Common myeloid progenitor, CD34-positive (primary cell): ENCODE results near the gene HYCC1.

ENCODE experiments used
- CTCF ChIA-PET: fragments of 350-600 bp; sonication (Branson Sonifier 250); formaldehyde crosslinking; loops from one replicate; lab custom pipeline; 2021; ENCODE audit warnings: antibody characterized with exemption; lab: Charles Lee
- POLR2A ChIA-PET: fragments of 350-600 bp; sonication (Branson Sonifier 250); formaldehyde crosslinking; loops from one replicate; lab custom pipeline; 2021; ENCODE audit warnings: antibody characterized with exemption; lab: Charles Lee
- DNase-seq, 3 donors: peaks; one replicate each; pipeline versions ENCODE4 v3.0.0 to v3.0.0-alpha.2; 2013
- H3K27ac ChIP-seq, 2 experiments: 1 replicate in 1 of 2; 2 replicates in 1 of 2; pipeline ENCODE4 v1.7.0; 2013; ENCODE audit warnings: inconsistent platforms in 2 of 2, low read length in 2 of 2, mild to moderate bottlenecking in 2 of 2, low read depth in 1 of 2, moderate library complexity in 1 of 2; ENCODE audit not compliant: severe bottlenecking in 2 of 2, insufficient read depth in 1 of 2, poor library complexity in 1 of 2
- H3K27me3 ChIP-seq, 5 experiments: replicated peaks in 2 of 5; 1 replicate in 3 of 5; 2 replicates in 2 of 5; pipeline versions ENCODE4 v1.6.1 to v1.7.0; 2013; ENCODE audit warnings: low read length in 4 of 5, mild to moderate bottlenecking in 2 of 5, moderate library complexity in 2 of 5, inconsistent platforms in 1 of 5; ENCODE audit not compliant: insufficient read depth in 5 of 5, control insufficient read depth in 4 of 5
- H3K36me3 ChIP-seq, 4 experiments: 1 replicate in 2 of 4; 2 replicates in 2 of 4; pipeline versions ENCODE4 v1.6.1 to v1.7.0; 2013; ENCODE audit warnings: low read length in 3 of 4, control low read depth in 1 of 4, mild to moderate bottlenecking in 1 of 4; ENCODE audit not compliant: control insufficient read depth in 4 of 4, insufficient read depth in 4 of 4
- H3K4me1 ChIP-seq, 4 experiments: 1 replicate in 3 of 4; 2 replicates in 1 of 4; pipeline versions ENCODE4 v1.6.1 to v1.7.1; 2013; ENCODE audit warnings: low read length in 3 of 4, mild to moderate bottlenecking in 3 of 4, control low read depth in 1 of 4, inconsistent platforms in 1 of 4, moderate library complexity in 1 of 4; ENCODE audit not compliant: control insufficient read depth in 4 of 4, insufficient read depth in 4 of 4; ENCODE audit errors: control extremely low read depth in 1 of 4
- H3K4me3 ChIP-seq, 7 experiments: 1 replicate in 4 of 7; 2 replicates in 3 of 7; pipeline versions ENCODE4 v1.5.1 to v1.7.0; 2013; ENCODE audit warnings: mild to moderate bottlenecking in 7 of 7, low read length in 6 of 7, moderate library complexity in 6 of 7, inconsistent platforms in 2 of 7, low read depth in 2 of 7, control low read depth in 1 of 7; ENCODE audit not compliant: insufficient read depth in 4 of 7, control insufficient read depth in 1 of 7; ENCODE audit errors: extremely low read depth in 1 of 7
- H3K9me3 ChIP-seq, 5 experiments: 1 replicate in 4 of 5; 2 replicates in 1 of 5; pipeline versions ENCODE4 v1.6.1 to v1.7.1; 2013; ENCODE audit warnings: low read length in 4 of 5, mild to moderate bottlenecking in 2 of 5, inconsistent platforms in 1 of 5, low read depth in 1 of 5, moderate library complexity in 1 of 5; ENCODE audit not compliant: control insufficient read depth in 4 of 5, insufficient read depth in 2 of 5; ENCODE audit errors: control extremely low read depth in 1 of 5
- WGBS: methylation state at CpG from one replicate; pipeline ENCODE4 v1.1.5; 2013; ENCODE audit not compliant: insufficient coverage; 5-methylcytosine and 5-hydroxymethylcytosine counted together

The HYCC1 gene

DNA sequence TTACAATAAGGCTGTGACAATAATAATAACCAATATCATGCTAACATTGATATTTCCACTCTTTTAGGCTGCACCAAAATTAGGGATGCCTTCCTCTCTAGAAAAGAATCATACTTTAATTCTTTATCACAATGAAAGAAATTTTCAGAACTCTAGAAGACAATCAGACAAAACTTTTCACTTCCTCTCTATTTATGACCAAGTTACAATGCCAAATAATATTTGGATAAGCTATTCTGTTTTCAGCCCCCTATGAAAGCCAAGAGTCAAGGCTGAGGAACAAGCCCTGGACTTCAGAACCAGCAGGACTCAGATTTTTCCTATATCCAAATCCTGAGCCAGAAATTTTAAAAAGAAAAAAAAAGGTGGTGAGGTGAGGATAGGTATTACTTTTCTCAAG is 4.6 kb downstream of the HYCC1 start:
- Histone ChIP-seq H3K4me3 (no peak overlapping the region), H3K4me1 (peaks cover 8 to 21% (median 16%) of the 10 kb centered on the region in 4 experiments), H3K36me3 (no peaks in the 10 kb centered on the region), H3K27ac (no peak overlapping the region), H3K9me3 (no peaks in the 10 kb centered on the region), H3K27me3 (no peaks in the 10 kb centered on the region)
- CTCF ChIA-PET: no interaction called here
- POLR2A ChIA-PET: no interaction called here
- no peak for DNase-seq

- no peak for DNase-seq
- Histone ChIP-seq H3K4me1 (peaks cover 0 to 6% (median 3%) of the 10 kb centered on the region in 4 experiments), H3K9me3 (no peaks in the 10 kb centered on the region), H3K4me3 (no peak overlapping the region), H3K27me3 (no peaks in the 10 kb centered on the region), H3K36me3 (no peaks in the 10 kb centered on the region), H3K27ac (no peak overlapping the region)
- CTCF ChIA-PET: interaction anchor here (2.2 kb wide), 1 partner anchor 51 kb away, joined by 6 read pairs; no protein-coding TSS in a partner anchor
- POLR2A ChIA-PET: no interaction called here
Measured at GRCh38 chr7:23004247-23004520, 9.7 kb downstream of the HYCC1 start.

DNA sequence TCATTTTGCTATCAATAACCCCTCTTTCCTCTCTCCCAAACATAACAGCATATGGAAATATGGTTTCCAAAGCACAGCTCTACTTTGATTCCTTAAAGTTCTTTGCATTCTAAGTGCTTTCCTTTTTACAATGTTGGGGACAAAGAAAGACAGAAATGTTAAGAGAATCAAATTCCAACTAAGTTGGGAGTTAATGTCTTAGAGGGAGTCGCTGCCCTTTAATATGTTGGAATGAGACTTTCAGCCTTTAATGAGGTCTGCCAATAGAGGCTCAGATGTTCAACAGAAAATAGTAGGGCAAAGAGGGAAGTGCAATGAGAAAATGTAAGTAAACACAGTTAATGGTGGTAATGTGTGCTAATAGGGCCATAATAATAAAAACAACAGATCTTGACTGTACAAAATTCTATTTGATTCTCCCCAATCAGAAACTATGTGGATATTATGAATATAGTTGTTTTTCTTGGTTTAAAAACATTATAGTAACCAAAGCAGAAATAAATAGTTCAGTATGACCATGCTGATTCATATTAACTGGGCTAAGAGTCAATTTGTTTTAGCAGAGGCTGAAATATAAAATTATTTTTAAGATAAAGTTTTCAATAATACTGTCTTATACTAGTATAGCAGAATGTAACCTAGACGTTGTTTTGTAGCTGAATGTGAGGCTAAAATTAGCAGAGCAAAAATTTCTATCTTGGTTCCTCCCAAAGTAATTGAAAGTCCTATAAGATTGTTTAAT is 10.3 kb downstream of the HYCC1 start:
- CTCF ChIA-PET: interaction anchor here (2.2 kb wide), 1 partner anchor 52 kb away, joined by 6 read pairs; no protein-coding TSS in a partner anchor
- WGBS: 100% methylated on average over 1 of the region's 2 CpGs
- Histone ChIP-seq H3K4me1 (peaks cover 0 to 9% (median 4%) of the 10 kb centered on the region in 4 experiments), H3K4me3 (no peak overlapping the region), H3K27ac (no peak overlapping the region), H3K9me3 (no peaks in the 10 kb centered on the region), H3K27me3 (no peaks in the 10 kb centered on the region), H3K36me3 (no peaks in the 10 kb centered on the region)
- POLR2A ChIA-PET: no interaction called here
- no peak for DNase-seq

DNA sequence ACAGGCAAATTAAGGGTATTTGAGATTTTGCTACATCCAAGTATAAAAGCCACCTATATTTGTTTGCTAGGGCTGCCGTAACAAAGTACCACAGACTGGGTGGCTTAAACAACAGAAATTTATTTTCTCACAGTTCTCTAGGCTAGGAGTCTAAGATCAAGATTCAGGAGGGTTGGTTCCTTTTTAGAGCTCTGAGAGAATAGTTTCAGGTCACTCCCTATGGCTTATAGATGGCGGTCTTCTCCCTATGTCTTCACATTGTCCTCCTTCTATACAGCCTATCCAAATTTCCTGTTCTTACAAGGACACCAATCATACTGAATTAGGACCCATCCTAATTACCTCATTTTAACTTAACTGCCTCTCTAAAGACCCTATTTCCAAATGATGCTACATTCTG is 11.2 kb downstream of the HYCC1 start:
- ChIA-PET POLR2A (no interaction called here), CTCF (interaction anchor here (2.2 kb wide), 1 partner anchor 53 kb away, joined by 6 read pairs; no protein-coding TSS in a partner anchor)
- WGBS: 83% methylated on average over 1 of the region's 2 CpGs
- H3K36me3 ChIP-seq: no peaks in the 10 kb centered on the region
- H3K27me3 ChIP-seq: no peaks in the 10 kb centered on the region
- peaks cover 0 to 12% (median 5%) of the 10 kb centered on the region in 4 experiments for H3K4me1 ChIP-seq
- no peak overlapping the region for H3K27ac ChIP-seq
- H3K9me3 ChIP-seq: no peaks in the 10 kb centered on the region
- no peak for DNase-seq
- H3K4me3 ChIP-seq: no peak overlapping the region

DNA sequence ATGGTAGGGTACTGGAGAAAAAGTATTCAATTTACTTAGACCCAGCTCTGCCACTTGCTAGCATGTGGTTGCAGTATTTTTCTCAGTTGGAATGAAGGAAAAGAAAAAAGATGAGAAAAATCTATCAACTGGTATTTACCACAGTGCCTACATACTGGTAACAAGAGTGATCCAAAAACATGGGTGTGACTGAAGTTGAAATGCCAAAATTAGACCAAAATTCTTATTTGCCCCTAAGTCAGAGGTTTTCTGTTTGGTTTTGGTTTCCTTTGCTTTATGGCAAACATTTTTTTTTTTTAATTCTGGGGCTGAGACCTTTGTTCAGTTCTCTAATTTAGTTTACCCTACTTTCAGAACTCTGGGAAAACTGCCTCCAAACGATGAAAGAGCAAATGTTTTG is 12.3 kb downstream of the HYCC1 start:
- no peak overlapping the region for H3K27ac ChIP-seq
- CTCF ChIA-PET: no interaction called here
- POLR2A ChIA-PET: no interaction called here
- peaks cover 0 to 16% (median 7%) of the 10 kb centered on the region in 4 experiments for H3K4me1 ChIP-seq
- H3K36me3 ChIP-seq: no peaks in the 10 kb centered on the region
- H3K27me3 ChIP-seq: no peaks in the 10 kb centered on the region
- no peaks in the 10 kb centered on the region for H3K9me3 ChIP-seq
- DNase-seq: peak in 1 of 3 donors; percentile 13
- no peak overlapping the region for H3K4me3 ChIP-seq
- WGBS: no CpG with 5 or more reads among the region's 1 CpG

DNA sequence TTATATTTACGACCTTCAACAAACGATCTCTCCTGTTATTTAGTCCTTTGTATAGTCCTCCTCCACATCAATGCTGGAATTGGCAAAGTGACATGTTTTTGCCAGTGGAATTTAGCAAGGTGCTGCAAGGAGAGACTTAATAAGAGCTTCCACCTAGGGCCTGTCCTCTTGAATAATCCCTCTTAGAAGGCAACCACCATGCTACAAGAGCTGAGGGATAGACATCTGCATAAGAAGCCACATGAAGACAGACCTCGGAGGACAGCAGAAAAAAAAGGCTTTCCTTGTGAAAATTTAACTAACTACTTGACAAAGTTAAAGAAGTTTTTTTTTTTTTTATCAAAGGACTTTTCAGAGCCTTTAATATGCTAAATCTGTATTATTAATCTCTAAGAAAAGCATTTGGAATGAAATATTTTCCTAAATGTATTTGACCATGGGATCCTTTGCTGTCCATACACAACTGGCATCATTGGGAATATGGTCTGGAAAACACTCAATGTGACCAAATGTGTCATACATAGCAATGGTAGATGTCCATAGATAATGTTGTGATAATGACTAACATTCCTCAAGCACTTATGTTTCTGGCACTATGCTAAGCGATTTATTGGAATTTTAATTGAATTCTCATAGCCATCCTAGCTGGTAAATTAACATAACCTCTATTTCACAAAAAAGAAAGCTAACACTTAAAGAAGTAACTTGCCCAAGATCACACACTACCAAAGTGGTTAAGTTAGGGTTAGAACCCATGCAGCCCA is 13.2 kb downstream of the HYCC1 start:
- H3K9me3 ChIP-seq: no peaks in the 10 kb centered on the region
- POLR2A ChIA-PET: no interaction called here
- H3K27ac ChIP-seq: no peak overlapping the region
- CTCF ChIA-PET: no interaction called here
- H3K4me1 ChIP-seq: peaks cover 0 to 19% (median 8%) of the 10 kb centered on the region in 4 experiments
- no peaks in the 10 kb centered on the region for H3K36me3 ChIP-seq
- 100% methylated on average over 2 of the region's 4 CpGs for WGBS
- no peaks in the 10 kb centered on the region for H3K27me3 ChIP-seq
- no peak for DNase-seq
- H3K4me3 ChIP-seq: no peak overlapping the region

DNA sequence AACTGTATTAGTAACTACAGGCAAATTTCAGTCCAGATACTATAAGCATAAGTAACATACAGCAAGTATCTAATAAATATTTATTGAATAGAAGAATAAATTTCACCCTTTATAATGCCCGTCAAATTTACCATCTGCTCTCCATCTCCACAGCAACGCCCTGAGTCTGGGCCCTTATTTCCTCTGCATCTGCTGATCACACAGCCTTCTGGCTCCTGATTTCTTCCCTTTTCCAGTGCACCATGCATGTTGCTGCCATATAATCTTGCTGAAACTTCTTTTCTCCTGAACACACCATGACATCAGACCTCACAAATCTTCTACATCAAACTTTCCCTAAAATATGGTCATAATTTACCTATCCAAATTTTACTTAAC is 15.4 kb downstream of the HYCC1 start:
- WGBS: 50% methylated on average over 1 of the region's 2 CpGs
- H3K27ac ChIP-seq: no peak overlapping the region

More for the DNA sequence above, 15.4 kb downstream of the HYCC1 start:
- DNase-seq: no peak
- H3K27me3 ChIP-seq: no peaks in the 10 kb centered on the region
- peaks cover 0 to 18% (median 8%) of the 10 kb centered on the region in 4 experiments for H3K4me1 ChIP-seq
- no peaks in the 10 kb centered on the region for H3K9me3 ChIP-seq
- POLR2A ChIA-PET: no interaction called here
- peaks cover 0 to 2% (median 0%) of the 10 kb centered on the region in 4 experiments for H3K36me3 ChIP-seq
- H3K4me3 ChIP-seq: no peak overlapping the region
- CTCF ChIA-PET: no interaction called here
